ENCODE results near the gene LIPN.

- no peak for TF ChIP-seq CTCF (IDR thresholded peaks at IDR 0.05)
- TF ChIP-seq POLR2A (IDR thresholded peaks at IDR 0.05): no peak
Observed at GRCh38 chr10:88793712-88794299, 34.0 kb downstream of the LIPN start.
